ENCODE results near the gene ALPL.

- no peak for TF ChIP-seq CTCF (conservative IDR thresholded peaks at IDR 0.05 in 1 of 2, IDR thresholded peaks at IDR 0.05 in 1 of 2; ENCODE audit: low read depth in 1 of 2, low read length in 2 of 2)
- no peak for TF ChIP-seq EZH2 (IDR thresholded peaks at IDR 0.05; ENCODE audit: low read length, missing control alignments)
Measured at GRCh38 chr1:21517660-21518480, 8.6 kb downstream of the ALPL start.

All from fibroblast of lung (primary cell).